GM12875 (cell line): ENCODE data around the gene TMEM82.

ENCODE experiments used
- H3K4me3 ChIP-seq: one replicate; pipeline ENCODE4 v1.5.1; 2011; ENCODE audit warnings: low read depth, low read length, control low read depth
- TF ChIP-seq, protein P1 (sequence below): IDR thresholded peaks from 2 replicates; pipeline ENCODE4 v1.5.1; 2011; ENCODE audit warnings: low read depth, mild to moderate bottlenecking, control low read depth, inconsistent platforms, low read length, moderate library complexity, borderline replicate concordance; ENCODE audit not compliant: insufficient read depth

The TMEM82 gene

DNA sequence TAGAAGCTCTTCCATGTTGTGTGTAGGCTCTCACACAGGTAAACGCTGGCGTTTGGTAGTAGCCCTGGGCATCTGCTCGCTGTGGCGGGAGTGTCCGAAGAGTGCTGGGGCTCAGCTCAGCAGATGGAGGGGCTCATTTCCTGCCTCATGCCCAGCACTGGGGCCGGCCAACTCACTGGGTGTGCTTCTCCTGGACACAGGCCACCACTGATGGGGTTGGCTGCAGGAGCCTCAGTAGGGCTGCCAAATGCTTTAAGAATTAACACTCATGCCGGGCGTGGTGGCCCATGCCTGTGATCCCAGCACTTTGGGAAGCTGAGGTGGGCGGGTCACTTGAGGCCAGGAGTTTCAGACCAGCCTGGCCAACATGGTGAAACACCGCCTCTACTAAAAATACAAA, 44.3 kb downstream of the TMEM82 start:
- TF ChIP-seq, protein P1, sequence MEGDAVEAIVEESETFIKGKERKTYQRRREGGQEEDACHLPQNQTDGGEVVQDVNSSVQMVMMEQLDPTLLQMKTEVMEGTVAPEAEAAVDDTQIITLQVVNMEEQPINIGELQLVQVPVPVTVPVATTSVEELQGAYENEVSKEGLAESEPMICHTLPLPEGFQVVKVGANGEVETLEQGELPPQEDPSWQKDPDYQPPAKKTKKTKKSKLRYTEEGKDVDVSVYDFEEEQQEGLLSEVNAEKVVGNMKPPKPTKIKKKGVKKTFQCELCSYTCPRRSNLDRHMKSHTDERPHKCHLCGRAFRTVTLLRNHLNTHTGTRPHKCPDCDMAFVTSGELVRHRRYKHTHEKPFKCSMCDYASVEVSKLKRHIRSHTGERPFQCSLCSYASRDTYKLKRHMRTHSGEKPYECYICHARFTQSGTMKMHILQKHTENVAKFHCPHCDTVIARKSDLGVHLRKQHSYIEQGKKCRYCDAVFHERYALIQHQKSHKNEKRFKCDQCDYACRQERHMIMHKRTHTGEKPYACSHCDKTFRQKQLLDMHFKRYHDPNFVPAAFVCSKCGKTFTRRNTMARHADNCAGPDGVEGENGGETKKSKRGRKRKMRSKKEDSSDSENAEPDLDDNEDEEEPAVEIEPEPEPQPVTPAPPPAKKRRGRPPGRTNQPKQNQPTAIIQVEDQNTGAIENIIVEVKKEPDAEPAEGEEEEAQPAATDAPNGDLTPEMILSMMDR: no peak
- H3K4me3 ChIP-seq: no peak overlapping the region

DNA sequence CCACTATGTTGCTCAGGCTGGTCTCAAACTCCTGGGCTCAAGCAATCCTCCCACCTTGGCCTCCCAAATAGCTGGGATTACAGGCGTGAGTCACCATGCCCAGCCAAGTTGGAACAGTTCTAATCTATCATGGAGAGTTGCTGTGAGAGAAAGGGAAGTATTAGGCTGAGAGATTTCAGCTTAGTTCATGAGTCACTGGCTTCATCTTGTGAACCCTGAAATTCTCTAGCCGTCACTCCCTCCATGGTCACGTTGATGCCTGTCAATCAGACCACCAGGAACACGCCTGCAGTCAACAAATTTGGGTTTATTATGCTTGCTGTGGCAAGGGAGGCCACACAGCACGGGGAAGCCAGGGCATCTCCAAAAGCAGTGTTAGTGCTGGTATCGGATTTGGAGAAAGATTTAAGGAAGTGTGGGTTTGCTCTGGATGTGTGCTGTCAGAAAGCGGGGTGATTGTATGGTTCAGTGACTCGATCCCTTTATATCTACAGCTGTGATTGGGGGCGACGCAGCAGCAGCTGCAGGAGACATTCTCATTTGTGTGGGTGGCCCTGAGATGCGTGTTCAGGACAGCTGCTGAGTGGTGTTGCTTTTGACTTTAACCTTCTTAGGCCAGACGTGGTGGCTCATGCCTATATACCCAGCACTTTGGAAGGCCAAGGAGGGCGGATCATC, 46.5 kb downstream of the TMEM82 start:
- no peak overlapping the region for H3K4me3 ChIP-seq
- TF ChIP-seq, protein P1: no peak

DNA sequence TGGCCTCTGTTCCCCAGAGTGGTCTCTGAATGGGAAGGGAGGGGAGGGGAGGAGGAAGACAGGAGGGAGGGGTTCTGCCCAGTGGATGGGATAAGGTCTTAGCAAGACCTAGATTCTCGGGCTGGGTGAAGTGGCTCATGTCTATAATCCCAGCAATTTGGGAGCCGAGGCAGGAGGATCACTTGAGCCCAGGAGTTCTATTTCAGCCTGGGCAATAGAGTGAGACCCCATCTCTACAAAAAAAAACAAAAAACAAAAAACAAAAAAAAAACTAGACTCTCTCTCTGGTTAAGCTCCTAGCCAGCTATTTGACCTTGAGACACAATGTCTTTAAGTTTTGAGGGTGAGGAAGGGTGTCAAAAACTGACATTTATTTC, 53.8 kb downstream of the TMEM82 start:
- TF ChIP-seq, protein P1: no peak
- H3K4me3 ChIP-seq: no peak overlapping the region
